NCI-H1436 treated with DMSO at 0.1 percent for 48 hours (cell line): ENCODE measurements around the gene GGN.
"Not testable (repeated sequence)": the region's sequence is repeated elsewhere in the genome, so short reads cannot be mapped to it uniquely, and the experiment has no call there.

Experiments
- DNase-seq: peaks from one replicate; lab custom pipeline; 2025; lab: John Stamatoyannopoulos, UW

Gene GGN, protein sequence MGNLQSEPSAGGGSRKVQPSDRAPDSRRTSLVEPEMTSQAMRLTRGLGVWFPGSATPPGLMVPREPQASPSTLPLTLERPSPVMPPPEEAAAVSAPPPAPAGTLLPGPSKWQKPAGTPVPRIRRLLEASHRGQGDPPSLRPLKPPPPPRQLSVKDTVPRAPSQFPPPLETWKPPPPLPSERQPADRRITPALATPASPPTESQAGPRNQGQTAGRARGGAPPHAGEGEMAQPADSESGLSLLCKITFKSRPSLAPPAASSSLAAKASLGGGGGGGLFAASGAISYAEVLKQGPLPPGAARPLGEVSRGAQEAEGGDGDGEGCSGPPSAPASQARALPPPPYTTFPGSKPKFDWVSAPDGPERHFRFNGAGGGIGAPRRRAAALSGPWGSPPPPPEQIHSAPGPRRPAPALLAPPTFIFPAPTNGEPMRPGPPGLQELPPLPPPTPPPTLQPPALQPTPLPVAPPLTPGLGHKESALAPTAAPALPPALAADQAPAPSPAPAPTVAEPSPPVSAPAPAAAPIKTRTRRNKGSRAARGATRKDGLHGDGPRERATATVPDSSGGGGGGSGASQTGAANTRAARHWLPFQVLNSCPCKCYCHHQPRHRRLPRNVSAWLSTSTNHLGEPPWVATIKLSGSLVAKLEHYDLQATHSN

DNA sequence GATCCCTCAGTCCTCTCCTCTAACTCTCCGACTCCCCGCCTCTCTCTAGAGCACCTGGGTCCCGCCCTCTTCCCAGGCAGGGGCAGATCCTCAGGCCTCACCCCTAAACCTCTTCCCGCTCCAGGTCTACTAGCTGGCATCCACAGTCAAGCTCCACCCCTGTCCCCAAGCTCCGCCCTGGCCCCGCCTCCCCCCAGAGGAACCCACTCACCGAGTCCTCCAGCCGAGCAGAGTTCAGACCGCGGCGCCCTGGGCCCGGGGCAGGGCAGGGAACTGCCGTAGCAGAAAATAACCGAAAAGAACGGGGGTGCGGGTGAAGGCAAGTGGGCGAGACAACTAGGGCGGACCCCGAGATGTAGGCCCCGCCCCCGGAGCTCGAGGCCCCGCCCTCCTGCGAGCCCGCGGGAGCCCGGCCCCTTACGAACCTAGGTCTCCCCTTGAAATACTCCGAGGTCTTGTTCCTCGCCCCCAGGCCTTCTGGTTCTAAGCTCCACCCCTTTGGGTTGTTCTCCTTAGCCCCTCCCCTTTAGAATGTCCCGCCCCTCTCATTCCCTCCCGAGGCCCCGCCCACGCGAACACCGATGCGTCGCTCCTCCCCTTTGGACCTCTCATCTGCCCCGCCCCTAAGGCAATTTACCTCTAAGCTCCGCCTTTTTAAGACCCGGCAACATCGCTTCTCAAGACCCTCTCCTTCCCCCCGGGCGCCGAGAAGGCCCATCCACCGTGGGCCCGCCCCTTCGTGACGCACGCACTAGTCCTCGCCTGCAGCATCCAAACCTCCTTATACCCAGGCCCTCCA lies at the start of gene GGN:
TSS of gene GGN (minus strand) at position 485 of the 799 bp plus-strand sequence. CDS start 773 bp downstream, outside the sequence.
- peak; percentile 64 for DNase-seq

DNA sequence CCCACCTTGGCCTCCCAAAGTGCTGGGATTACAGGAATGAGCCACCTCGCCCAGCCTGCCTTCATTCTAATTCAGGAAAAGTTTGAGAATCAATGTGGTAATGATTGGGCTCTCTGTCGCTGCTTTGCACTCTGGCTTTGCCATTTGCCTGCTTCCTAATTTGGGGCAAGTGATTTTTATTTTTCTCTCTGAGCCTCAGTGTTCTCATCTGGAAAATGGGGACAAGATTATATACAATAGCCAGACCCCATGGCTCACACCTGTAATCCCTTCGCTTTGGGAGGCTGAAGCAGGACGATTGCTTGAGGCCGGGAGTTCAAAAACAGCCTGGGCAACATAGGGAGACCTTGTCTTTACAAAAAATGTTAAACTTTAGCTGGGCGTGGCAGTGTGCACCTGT lies 49.5 kb upstream of the GGN start:
- DNase-seq, result no peak

DNA sequence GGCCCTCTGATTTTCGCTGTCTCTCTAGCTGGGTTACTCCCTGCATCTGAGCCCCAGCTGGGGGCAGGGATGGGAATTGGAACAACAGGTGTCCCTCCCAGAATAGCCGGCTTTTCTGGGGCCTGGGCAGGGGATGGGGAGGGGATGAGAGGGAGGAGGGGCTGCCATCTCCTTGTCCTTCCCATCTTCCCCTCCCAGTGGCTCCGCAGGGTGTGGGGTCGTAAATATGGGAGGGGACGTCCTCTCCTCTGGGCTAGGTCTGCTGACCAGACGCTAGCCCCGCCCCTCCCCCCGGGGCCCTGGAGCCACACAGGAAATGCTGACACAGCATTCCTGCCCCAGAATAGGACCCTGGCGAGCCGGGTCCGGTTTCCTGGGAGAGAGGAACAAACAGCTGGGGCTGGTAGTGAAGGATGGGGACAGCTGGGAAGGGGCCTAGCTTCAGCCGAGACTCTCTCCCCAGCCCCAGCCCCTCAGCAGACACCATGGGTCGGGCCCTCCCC lies 46.8 kb upstream of the GGN start:
- DNase-seq, result no peak

DNA sequence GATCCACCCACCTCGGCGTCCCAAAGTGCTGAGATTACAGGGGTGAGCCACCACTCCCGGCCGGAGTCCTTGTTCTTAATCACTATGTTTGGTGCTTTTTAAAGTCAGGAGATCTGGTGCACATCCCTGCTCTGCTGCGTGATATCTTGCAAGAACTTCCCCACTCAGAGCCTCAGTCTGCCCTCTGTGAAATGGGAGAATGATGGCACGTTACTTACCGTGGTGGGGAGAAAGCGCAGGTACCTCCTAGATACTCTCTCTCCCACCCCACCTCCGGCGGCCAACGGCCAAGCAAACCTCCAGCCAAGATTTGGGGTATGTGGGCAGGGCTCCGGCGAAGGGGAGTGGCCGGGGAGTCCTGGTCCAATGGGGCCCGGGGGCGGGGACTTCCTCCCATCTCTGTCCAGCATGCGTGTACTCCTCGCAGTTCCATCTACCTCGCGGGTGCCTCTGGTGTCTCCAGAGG lies 45.5 kb upstream of the GGN start, which contains the start of gene RYR1:
TSS of gene RYR1 (plus strand) at position 424 of the 466 bp plus-strand sequence. CDS start 139 bp downstream, outside the sequence.
- no peak for DNase-seq

DNA sequence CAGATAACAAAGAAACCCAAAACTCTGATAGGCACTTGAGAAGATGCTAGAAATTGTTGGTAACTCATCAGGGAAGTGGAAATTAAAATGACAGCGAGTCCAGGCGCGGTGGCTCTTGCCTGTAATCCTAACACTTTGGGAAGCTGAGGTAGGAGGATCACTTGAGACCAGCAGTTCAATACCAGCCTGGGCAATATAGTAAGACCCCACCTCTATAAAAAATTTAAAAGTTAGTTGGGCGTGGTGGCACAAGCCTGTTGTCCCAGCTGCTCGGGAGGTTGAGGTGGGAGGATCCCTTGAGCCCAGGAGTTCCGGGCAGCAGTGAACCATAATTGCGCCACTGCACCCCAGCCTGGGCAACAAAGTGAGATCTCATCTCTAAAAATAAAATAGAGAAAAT lies 43.1 kb upstream of the GGN start:
- DNase-seq, result no peak

DNA sequence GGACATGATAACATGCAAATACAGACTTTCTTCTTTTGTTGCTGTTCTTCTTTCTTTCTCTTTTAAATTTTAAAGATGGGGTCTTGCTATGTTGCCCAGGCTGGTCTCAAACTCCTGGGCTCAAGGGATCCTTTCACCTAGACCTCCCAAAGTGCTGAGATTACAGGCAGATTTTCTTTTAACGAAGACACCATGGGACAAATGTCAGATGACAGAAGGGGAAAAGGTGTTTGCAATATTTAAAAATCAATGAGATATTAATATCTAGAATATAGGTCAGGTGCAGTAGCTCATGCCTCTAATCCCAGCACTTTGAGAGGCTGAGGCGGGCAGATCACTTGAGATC lies 42.0 kb upstream of the GGN start:
- no peak for DNase-seq

DNA sequence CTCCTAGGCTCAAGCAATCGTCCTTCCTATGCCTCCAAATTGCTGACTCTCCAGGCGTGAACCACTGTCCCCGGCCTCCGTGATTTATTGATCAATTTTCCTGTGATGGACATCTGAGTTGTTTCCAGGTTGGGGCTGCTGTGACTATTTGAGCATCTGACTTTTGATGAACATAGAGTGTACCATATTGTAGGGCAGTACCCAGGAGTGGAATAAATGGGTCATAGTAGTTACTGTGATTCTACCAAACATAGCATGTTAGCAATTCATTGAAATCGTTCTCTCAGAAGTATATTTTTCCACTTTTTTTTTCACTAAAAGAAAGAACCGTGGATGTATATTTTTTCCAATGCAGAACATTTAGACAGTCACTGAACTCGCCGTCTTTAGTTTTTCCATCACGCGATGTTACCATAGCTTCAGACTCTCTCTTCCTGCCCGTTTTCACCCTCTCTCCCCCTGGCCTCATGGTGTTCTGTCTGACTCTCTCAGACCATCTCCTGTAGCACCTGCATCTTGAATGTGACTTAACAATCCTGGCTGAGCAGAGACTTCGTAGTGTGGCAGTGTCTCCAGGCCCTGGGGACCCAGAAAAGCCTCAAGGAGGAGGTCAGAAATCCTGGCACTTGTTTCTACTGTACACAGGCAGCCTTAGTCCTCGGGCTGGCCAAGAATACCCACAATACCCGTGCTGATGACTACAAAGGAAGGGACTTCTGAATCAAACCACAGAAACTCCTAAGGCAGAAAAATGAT lies 41.4 kb upstream of the GGN start:
- DNase-seq, result no peak

DNA sequence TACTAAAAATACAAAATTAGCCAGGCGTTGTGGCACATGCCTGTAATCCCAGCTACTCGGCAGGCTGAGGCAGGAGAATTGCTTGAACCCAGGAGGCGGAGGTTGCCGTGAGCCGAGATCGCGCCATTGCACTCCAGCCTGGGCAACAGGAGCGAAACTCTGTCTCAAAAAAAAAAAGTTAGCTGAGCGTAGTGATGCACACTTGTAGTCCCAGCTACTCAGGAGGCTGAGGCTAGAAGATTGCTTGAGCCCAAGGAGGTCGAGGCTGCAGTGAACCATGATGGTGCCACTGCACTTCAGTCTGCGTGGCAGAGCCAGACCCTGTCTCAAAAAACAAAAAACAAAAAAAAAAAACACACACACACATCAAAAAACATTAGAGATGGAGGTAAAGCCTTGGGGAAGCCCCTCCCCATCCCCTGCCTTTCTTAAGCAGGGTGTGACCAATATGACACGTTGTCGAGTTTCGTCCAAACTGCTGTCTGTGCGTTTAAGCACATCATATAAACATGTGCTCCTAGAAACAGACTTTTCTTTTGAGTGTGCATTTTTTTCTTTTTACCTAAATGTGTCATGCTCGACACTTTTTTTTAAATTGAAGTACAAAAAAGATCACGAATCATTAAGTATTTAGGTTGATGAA lies 39.3 kb upstream of the GGN start:
- DNase-seq, result not testable (repeated sequence)

DNA sequence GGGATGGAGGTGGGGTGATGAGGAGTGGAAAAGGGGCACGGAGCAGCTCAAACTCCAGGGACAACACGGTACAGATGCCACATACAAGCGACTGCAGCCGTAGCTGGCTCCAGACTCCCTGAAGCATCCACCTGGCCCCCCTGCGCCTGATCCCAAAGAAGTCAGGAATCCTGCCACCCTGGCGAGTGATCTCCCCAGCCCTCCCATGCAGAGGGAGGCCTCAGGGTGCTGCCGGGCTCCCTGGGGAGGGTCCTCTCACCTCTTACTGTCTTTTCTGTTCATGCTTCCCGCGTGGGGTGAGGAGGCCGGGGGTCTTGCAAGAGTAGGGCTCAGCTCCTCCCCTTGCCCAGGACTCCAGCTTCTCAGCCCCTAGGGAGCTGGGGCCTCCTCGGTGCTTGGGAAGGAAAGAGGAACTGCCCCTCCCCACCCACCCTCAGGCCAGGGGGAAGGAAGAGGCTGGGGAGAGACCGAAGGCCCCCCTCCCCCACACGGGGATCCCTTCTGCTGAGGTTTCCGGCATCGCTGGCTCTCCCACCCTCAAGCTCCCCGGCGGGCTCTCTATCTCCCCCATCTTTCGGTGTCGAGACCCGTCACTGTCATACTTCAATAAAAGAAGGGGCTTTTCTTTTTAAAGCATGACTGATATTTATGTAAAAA lies 38.1 kb upstream of the GGN start, which contains the start of gene RASGRP4:
TSS of gene RASGRP4 (minus strand) at position 410 of the 657 bp plus-strand sequence. CDS start at position 282, 128 bp downstream.
- DNase-seq, result no peak

DNA sequence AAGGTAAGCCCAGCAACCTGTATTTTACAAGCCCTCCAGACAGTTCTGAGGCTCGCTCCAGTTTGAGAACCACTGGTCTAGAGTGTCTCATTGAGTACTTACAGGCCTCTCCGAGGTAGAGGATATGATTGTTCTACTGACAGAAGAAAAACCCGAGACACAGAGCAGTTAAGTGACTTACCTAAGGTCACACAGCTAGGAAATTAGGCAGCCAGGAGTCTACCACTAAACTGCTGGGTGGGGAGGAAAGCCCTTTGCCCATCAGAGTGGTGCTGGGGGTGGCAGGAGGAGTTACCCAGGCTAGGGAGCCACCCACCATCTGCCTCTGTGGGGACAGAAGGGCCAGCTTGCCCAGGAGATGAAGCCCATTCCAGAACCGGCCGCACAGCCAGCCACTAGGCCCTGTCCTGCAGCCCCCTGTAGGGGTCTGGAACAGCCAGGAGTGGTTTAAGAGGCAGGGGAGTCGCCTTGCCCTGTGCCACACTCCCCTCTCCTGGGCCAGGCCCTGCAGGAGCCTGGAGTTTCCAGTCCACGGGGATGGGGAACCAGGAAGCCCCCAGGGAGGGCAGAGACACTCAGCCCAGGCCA lies 37.5 kb upstream of the GGN start:
- DNase-seq, result no peak

DNA sequence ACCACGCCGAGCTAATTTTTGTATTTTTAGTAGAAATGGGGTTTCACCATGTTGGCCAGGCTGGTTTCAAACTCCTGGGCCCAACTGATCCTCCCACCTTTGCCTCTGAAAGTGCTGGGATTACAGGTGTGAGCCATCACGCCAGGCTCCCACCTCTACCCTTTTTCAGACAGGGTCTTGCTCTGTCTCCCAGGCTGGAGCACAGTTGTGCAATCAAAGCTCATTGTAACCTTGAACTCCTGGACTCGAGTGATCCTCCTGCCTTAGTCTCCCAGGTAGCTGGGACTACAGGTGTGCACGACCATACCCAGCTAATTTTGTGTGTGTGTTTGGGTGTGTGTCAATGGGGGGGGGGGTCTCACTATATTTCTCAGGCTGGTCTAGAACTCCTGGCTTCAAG lies 36.4 kb upstream of the GGN start:
- DNase-seq, result no peak

DNA sequence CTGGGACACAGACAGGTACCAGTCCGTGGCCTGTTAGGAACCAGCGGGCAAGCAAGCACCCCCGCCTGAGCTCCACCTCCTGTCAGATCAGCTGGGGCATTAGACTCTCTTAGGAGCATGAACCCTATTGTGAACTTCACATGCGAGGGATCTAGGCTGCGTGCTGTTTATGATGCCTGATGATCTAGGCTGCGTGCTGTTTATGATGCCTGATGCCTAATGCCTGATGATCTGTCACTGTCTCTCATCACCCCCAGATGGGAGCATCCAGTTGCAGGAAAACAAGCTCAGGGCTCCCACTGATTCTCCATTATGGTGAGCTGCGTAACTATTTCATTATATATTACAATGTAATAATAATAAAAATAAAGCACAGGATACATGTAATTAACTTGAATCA lies 34.6 kb upstream of the GGN start:
- no peak for DNase-seq

DNA sequence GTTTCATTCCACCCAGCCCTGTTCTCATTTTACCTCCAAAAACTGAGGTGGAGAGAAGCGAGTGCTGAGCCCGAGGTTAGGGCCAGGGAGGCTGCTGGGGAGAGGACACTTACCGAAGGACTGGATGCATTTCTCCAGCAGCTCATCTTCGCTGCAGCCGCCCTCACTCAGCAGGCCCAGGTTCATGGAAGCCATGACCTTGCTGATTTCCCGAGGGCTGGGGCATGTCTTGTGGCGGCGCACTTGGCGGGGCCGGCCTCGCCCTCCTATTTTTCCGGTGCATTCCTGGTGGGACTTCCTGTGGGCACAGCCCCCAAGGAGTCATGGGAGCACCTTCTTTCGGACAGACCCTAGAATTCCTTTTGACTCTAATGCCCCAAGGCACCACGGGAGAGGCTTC lies 34.0 kb upstream of the GGN start:
- no peak for DNase-seq

DNA sequence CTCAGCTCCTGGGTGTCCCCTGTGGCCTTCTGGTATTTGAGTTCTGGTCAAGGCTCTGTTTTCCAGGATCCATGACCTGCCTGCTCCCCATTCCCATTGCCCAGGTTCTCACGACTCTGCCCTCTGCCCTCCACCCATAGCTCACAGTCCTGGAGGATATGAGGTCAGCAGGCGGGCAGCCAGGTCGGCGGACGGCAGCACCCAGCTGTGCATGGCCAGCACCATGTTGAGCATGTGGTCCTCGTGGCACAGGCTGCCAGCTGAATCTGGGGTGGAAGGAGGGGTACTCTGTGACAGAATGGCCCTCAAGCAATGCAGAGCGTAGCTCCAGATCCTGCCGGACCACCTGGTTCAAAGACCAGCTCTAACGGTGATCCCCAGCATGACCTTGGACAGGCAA lies 33.1 kb upstream of the GGN start:
- DNase-seq, result no peak

DNA sequence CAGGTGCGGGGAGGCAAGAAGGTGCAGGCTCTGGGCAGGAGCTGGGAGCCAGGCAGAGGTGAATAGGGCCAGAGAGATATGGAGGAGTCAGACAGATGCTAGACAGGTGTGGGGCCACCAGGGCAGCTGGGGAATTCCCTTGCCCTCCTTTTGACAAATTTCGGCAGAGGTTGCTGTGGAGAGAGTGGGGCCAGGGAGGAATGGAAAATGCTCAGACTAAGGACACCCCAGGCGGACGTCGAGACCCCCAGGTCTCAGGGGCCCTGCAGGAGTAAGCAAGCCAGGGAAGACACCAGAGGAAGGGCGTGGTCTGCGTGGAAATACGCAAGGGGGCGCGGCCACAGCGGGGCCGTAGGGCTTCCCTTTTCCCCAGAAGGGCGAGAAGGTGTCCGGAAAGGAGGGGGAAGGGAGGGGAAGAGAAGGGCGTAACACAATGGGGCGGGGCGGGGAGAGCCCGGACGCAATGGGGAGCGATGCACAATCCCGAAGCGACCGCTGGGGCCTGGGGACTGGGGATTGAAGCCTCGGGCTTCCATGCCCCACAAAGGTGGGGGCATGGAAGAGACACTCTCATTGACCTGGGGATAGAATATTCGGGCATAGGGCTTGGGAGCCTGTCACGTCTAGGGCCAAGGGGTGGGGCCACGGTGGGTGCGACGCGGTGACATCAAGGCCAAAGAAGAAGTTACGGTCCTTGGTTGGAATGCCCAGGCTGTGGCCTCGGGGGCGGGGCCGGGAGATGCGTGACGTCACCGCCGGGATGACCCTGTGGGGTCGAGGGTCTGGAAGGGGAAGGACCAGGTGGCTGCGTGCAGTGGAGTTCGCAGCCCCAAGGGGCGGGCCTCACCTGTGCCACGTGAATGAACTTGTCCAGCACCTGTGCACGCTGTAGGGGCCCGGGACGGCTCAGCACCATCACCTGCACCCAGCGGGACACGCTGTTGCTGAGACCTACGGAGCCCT lies 30.0 kb upstream of the GGN start:
- DNase-seq, result no peak

DNA sequence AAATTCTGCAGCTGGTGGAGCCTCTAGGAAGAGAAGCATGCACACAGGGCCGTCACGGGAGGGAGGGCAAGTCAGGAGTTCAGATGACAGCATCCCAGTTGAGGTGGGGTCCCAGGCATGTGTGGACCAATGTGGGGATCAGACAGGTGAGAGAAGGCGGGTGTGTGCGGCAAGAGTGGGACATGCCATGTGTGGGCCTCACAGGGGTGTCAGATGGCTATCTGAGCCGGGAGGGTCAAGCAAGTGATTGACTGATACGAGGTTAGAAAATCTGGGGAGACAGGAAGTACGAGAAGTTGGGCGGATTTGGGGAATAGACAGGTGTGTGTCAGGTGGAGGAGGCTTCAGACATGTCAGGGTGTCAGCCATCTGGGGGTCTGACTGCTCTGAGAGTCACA lies 29.3 kb upstream of the GGN start:
- DNase-seq, result no peak

DNA sequence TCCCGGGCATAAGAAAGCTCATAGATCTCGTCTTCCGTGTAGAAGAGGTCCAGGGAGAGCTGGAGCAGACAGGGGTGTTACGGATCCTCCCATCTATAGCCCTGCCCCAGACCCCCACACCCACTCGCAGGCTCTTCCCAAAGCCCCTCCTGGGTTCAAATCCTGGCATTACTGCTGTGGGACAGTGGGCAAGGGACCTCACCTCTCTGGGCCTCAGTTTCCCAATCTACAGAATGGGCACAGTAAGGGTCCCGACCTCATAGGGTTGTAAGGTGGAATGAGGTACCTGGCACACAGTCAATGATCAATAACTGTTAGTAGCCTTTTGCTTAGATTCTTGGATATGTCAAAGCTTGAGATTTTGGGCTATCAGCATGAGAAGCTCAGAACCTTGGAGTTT lies 25.6 kb upstream of the GGN start:
- DNase-seq, result no peak

DNA sequence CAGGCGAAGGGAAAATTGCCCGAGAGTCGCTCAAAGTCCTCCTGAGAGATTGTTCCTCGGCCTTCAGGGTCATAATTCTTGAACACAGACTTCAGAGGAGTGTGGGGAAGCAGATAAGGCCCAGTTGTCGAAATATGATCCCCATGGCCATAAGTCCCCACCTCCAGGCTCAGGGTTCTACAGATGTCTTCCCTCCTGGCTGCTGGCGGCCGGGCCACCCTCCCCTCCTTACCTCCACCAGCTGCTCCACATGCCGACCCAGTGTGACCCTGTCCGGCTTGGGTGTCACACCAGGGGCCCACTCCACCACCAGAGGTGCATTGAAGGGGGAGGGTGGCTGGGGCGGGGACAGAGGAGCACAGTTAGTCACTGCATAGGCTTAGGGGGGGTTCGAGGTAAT lies 25.1 kb upstream of the GGN start:
- DNase-seq, result no peak

DNA sequence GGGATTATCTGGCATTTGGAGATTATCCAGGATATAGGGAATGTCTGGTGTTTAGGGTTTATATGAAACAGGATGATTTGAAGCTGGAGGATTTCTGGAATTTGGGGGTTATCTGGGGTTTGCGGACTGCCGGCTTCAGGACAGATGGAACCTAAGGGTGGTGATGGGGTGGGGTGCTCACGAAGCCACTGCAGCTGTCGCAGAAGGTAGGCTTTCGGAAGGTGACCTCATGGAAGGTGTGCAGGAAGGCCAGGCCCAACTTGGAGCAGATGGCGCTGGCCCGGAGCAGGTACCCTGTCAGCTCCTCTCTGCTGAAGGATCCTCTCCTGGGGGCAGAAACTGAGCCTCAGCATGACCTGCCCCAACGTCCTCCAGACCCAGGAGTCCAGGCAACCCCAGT lies 24.7 kb upstream of the GGN start:
- no peak for DNase-seq
